ENCODE measurements around the gene PNMT. TPM values are rescaled to one million over a fixed set of nuclear protein-coding genes. Genes with fewer than 3 reads are reported as not detected.

The PNMT gene
- total RNA-seq, 1 experiment from 2014 or later = 1.4 TPM

DNA sequence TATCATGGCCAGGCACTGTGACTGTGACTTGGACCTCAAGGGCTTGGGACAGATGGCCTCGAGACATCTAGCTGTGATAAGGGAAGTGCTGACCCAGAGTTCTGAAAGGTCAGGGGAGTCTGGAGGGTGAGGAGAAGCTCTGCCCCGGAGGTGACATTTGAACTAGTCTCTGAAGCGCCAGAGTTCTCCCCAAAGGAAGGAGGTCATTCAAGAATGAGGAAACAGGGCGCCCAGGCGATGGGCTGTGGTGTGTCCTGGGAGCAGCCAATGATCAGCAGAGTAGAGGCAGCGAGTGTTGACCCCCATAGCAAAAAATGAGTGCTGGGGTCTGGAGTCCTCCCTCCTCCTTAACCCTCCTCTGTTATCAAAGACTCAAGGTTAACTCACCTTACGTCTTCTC, 26.4 kb upstream of the PNMT start:
- CTCF ChIA-PET = no interaction called here

DNA sequence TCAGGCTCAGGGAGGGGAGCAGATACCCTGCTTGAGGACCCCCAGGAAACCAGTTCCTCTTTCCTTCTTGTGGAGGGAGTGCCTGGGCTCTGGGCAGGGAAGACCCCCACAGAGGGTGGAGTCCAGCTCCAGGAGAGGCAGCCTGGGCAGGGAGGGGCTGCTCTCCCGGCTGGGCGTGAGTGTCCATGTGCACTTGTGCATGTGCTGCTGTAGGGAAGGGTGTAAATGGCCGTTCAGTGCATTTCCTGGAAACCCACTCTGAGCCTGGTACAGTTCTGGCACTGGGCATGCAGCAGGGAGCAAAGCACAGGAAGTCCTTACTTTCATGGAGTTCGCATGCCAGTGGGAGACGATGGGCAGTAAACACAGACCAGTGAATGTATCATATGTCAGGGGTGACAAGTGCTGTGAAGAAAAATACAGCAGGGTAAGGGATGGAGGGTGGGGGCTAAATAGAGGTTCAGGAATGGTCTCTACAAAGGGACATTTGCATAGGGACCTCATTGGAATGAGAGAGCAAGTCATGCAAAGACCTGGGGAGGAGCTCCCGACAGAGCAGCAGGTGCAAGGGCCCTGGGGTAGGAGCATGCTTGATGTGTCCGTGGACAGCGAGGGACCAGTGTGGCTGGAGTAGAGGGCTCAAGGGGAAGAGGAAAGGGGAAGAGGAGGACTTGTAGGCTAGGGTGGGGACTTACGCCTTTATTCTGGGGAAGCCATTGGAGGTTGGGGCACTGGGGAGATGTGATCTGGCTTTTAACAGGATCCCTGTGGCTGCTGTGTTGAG, 25.8 kb upstream of the PNMT start:
- ATAC-seq (no peak), DNase-seq (no peak)
- ChIA-PET CTCF (interaction anchor here (0.9 kb wide), 1 partner anchor 9 kb away, joined by 4 read pairs; no protein-coding TSS in a partner anchor), POLR2A (ENCODE audit: unreplicated experiment) (no interaction called here)
- Histone ChIP-seq H3K27ac (ENCODE audit: low read length) (no peak overlapping the region), H3K79me2 (ENCODE audit: low read length) (peaks cover 65% of the 10 kb centered on the region), H3K9ac (ENCODE audit: low read length) (no peak overlapping the region), H3K36me3 (ENCODE audit: low read depth, low read length) (no peaks in the 10 kb centered on the region), H3K4me2 (ENCODE audit: low read length) (no peak overlapping the region), H3K4me3 (ENCODE audit: low read length) (no peak overlapping the region), H4K20me1 (ENCODE audit: low read length) (no peaks in the 10 kb centered on the region), H3F3A (ENCODE audit: low read length, unreplicated experiment) (no peaks in the 10 kb centered on the region), H3K4me1 (ENCODE audit: insufficient read depth, low read length) (peaks cover 13% of the 10 kb centered on the region; the same call in 1 of the 2 replicates), H3K27me3 (ENCODE audit: low read length) (no peaks in the 10 kb centered on the region), H3K9me3 (ENCODE audit: low read length) (no peaks in the 10 kb centered on the region), H3K9me2 (replicated peaks; ENCODE audit: low read length) (no peaks in the 10 kb centered on the region), H2AFZ (ENCODE audit: low read length) (no peak overlapping the region)
- BruUV-seq (replicated peaks) = no TSS peak
- TF ChIP-seq, protein P1, sequence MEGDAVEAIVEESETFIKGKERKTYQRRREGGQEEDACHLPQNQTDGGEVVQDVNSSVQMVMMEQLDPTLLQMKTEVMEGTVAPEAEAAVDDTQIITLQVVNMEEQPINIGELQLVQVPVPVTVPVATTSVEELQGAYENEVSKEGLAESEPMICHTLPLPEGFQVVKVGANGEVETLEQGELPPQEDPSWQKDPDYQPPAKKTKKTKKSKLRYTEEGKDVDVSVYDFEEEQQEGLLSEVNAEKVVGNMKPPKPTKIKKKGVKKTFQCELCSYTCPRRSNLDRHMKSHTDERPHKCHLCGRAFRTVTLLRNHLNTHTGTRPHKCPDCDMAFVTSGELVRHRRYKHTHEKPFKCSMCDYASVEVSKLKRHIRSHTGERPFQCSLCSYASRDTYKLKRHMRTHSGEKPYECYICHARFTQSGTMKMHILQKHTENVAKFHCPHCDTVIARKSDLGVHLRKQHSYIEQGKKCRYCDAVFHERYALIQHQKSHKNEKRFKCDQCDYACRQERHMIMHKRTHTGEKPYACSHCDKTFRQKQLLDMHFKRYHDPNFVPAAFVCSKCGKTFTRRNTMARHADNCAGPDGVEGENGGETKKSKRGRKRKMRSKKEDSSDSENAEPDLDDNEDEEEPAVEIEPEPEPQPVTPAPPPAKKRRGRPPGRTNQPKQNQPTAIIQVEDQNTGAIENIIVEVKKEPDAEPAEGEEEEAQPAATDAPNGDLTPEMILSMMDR (conservative IDR thresholded peaks at IDR 0.05; ENCODE audit: low read depth, low read length) = no peak
- TF ChIP-seq EZH2phosphoT487 (IDR thresholded peaks at IDR 0.05; ENCODE audit: borderline replicate concordance, low read length) (no peak), EZH2 (IDR thresholded peaks at IDR 0.05; ENCODE audit: low read length, unreplicated experiment) (no peak)
- intact Hi-C loops (cut with micrococcal nuclease) = no loop called here

More for the DNA sequence above, 26.4 kb upstream of the PNMT start:
- no peaks in the 10 kb centered on the region for H3K36me3 ChIP-seq (ENCODE audit: low read depth, low read length)
- H3K27me3 ChIP-seq (ENCODE audit: low read length) = no peaks in the 10 kb centered on the region
- DNase-seq = no peak
- BruUV-seq (replicated peaks) = no TSS peak
- ATAC-seq = no peak
- no peak overlapping the region for H3K4me2 ChIP-seq (ENCODE audit: low read length)
- H3K4me3 ChIP-seq (ENCODE audit: low read length) = no peak overlapping the region
- no peak overlapping the region for H2AFZ ChIP-seq (ENCODE audit: low read length)
- H3K9me2 ChIP-seq (replicated peaks; ENCODE audit: low read length) = no peaks in the 10 kb centered on the region
- intact Hi-C loops (cut with micrococcal nuclease) = no loop called here
- no peaks in the 10 kb centered on the region for H3K9me3 ChIP-seq (ENCODE audit: low read length)
- H4K20me1 ChIP-seq (ENCODE audit: low read length) = no peaks in the 10 kb centered on the region
- H3K79me2 ChIP-seq (ENCODE audit: low read length) = peaks cover 68% of the 10 kb centered on the region
- POLR2A ChIA-PET (ENCODE audit: unreplicated experiment) = no interaction called here
- H3K4me1 ChIP-seq (ENCODE audit: insufficient read depth, low read length) = peaks cover 13% of the 10 kb centered on the region; the same call in 1 of the 2 replicates
- H3K9ac ChIP-seq (ENCODE audit: low read length) = no peak overlapping the region
- no peak for TF ChIP-seq EZH2 (IDR thresholded peaks at IDR 0.05; ENCODE audit: low read length, unreplicated experiment)
- no peak for TF ChIP-seq EZH2phosphoT487 (IDR thresholded peaks at IDR 0.05; ENCODE audit: borderline replicate concordance, low read length)
- TF ChIP-seq, protein P1 (conservative IDR thresholded peaks at IDR 0.05; ENCODE audit: low read depth, low read length) = no peak
- H3K27ac ChIP-seq (ENCODE audit: low read length) = no peak overlapping the region
- no peaks in the 10 kb centered on the region for H3F3A ChIP-seq (ENCODE audit: low read length, unreplicated experiment)

DNA sequence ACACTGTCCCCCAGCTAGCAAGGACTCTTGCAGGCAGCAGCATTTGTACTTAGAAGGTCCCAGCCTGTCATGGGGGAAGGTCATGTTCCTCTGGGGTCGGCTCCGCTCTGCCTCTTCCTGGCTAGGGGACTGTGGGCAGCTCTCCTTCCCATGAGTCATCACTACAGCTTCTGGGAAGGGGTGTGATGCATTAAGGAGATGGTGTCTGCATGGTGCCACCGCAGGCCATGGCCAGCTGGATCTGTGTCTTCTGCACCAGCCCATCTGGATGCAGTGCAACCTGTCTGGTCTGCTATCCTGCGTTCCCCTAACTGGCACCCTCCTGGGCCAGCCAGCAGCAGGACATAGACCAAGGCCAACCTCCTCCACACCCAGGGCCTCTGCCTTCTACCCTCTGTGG, 25.0 kb upstream of the PNMT start:
- Histone ChIP-seq H3K27ac (ENCODE audit: low read length) (no peak overlapping the region), H3K79me2 (ENCODE audit: low read length) (peaks cover 57% of the 10 kb centered on the region), H4K20me1 (ENCODE audit: low read length) (no peaks in the 10 kb centered on the region), H3K36me3 (ENCODE audit: low read depth, low read length) (no peaks in the 10 kb centered on the region), H3K4me2 (ENCODE audit: low read length) (no peak overlapping the region), H2AFZ (ENCODE audit: low read length) (no peak overlapping the region), H3K4me3 (ENCODE audit: low read length) (no peak overlapping the region), H3K9me2 (replicated peaks; ENCODE audit: low read length) (no peaks in the 10 kb centered on the region), H3F3A (ENCODE audit: low read length, unreplicated experiment) (no peaks in the 10 kb centered on the region), H3K27me3 (ENCODE audit: low read length) (no peaks in the 10 kb centered on the region), H3K9ac (ENCODE audit: low read length) (no peak overlapping the region), H3K9me3 (ENCODE audit: low read length) (no peaks in the 10 kb centered on the region), H3K4me1 (ENCODE audit: insufficient read depth, low read length) (peaks cover 7% of the 10 kb centered on the region; the same call in 1 of the 2 replicates)
- no peak for DNase-seq
- BruUV-seq (replicated peaks) = no TSS peak
- intact Hi-C loops (cut with micrococcal nuclease) = no loop called here
- ChIA-PET CTCF (interaction anchor here (0.9 kb wide), 1 partner anchor 8 kb away, joined by 4 read pairs; no protein-coding TSS in a partner anchor), POLR2A (ENCODE audit: unreplicated experiment) (no interaction called here)
- ATAC-seq = peak; percentile 51
- TF ChIP-seq, protein P1 (conservative IDR thresholded peaks at IDR 0.05; ENCODE audit: low read depth, low read length) = no peak
- TF ChIP-seq EZH2 (IDR thresholded peaks at IDR 0.05; ENCODE audit: low read length, unreplicated experiment) (no peak), EZH2phosphoT487 (IDR thresholded peaks at IDR 0.05; ENCODE audit: borderline replicate concordance, low read length) (no peak)
